ENCODE data around the gene FANCD2.
A peak's percentile ranks its signal among the peaks of the same experiment; 100 is the strongest.
"Not testable (repeated sequence)": the region's sequence is repeated elsewhere in the genome, so short reads cannot be mapped to it uniquely, and the experiment has no call there.

The FANCD2 gene

GRCh38 chr3:10008588-10009344 lies 17.5 kb upstream of the FANCD2 start:
- no peaks in the 10 kb centered on the region for H3K27me3 Mint-ChIP-seq
- H3K27ac Mint-ChIP-seq = no peak overlapping the region
- peaks cover 20% of the 10 kb centered on the region for H3K4me1 Mint-ChIP-seq
- peak overlapping the region; percentile 76 for H3K4me3 Mint-ChIP-seq
- H3K36me3 Mint-ChIP-seq = no peaks in the 10 kb centered on the region
- H3K9me3 Mint-ChIP-seq = no peaks in the 10 kb centered on the region

GRCh38 chr3:10010421-10010877 lies 15.8 kb upstream of the FANCD2 start:
- Mint-ChIP-seq H3K9me3 (no peaks in the 10 kb centered on the region), H3K4me3 (peak overlapping the region; percentile 32), H3K27me3 (no peaks in the 10 kb centered on the region)

GRCh38 chr3:10010878-10011465 lies 15.3 kb upstream of the FANCD2 start:
- peak overlapping the region; percentile 61 for H3K4me3 Mint-ChIP-seq
- H3K9me3 Mint-ChIP-seq = no peaks in the 10 kb centered on the region
- H3K27me3 Mint-ChIP-seq = no peaks in the 10 kb centered on the region
- H3K36me3 Mint-ChIP-seq = no peaks in the 10 kb centered on the region
- H3K4me1 Mint-ChIP-seq = peaks cover 20% of the 10 kb centered on the region
- no peak overlapping the region for H3K27ac Mint-ChIP-seq

More at GRCh38 chr3:10010421-10010877, 15.8 kb upstream of the FANCD2 start:
- Mint-ChIP-seq H3K36me3 (no peaks in the 10 kb centered on the region), H3K27ac (no peak overlapping the region), H3K4me1 (peaks cover 20% of the 10 kb centered on the region)

- no peak overlapping the region for H3K27ac Mint-ChIP-seq
- no peaks in the 10 kb centered on the region for H3K9me3 Mint-ChIP-seq
- H3K4me1 Mint-ChIP-seq = peaks cover 20% of the 10 kb centered on the region
- H3K36me3 Mint-ChIP-seq = no peaks in the 10 kb centered on the region
- H3K27me3 Mint-ChIP-seq = no peaks in the 10 kb centered on the region
- H3K4me3 Mint-ChIP-seq = peak overlapping the region; percentile 63
These were observed 14.6 kb upstream of the FANCD2 start for GRCh38 chr3:10011631-10012030.

- H3K27me3 Mint-ChIP-seq = no peaks in the 10 kb centered on the region
- peaks cover 20% of the 10 kb centered on the region for H3K4me1 Mint-ChIP-seq
- H3K27ac Mint-ChIP-seq = no peak overlapping the region
- no peaks in the 10 kb centered on the region for H3K36me3 Mint-ChIP-seq
- peak overlapping the region; percentile 63 for H3K4me3 Mint-ChIP-seq
- H3K9me3 Mint-ChIP-seq = no peaks in the 10 kb centered on the region
These were observed 14.1 kb upstream of the FANCD2 start for GRCh38 chr3:10012106-10012505.

GRCh38 chr3:10015461-10015904 lies 10.8 kb upstream of the FANCD2 start:
- Mint-ChIP-seq H3K27me3 (no peaks in the 10 kb centered on the region), H3K27ac (no peak overlapping the region), H3K9me3 (no peaks in the 10 kb centered on the region), H3K4me3 (no peak overlapping the region), H3K36me3 (peaks cover 5% of the 10 kb centered on the region), H3K4me1 (peaks cover 8% of the 10 kb centered on the region)

- Mint-ChIP-seq H3K4me3 (no peak overlapping the region), H3K27ac (no peak overlapping the region), H3K4me1 (no peaks in the 10 kb centered on the region), H3K27me3 (no peaks in the 10 kb centered on the region), H3K36me3 (peaks cover 10% of the 10 kb centered on the region), H3K9me3 (no peaks in the 10 kb centered on the region)
These were observed 8.5 kb upstream of the FANCD2 start for GRCh38 chr3:10017636-10018292.

- H3K27me3 Mint-ChIP-seq, H3K4me3 Mint-ChIP-seq, H3K4me1 Mint-ChIP-seq, H3K27ac Mint-ChIP-seq, H3K9me3 Mint-ChIP-seq: not testable (repeated sequence)
- peaks cover 10% of the 10 kb centered on the region for H3K36me3 Mint-ChIP-seq
These were observed 7.4 kb upstream of the FANCD2 start for GRCh38 chr3:10018806-10019205.

GRCh38 chr3:10019326-10019725 lies 6.9 kb upstream of the FANCD2 start:
- Mint-ChIP-seq H3K9me3 (no peaks in the 10 kb centered on the region), H3K4me3 (no peak overlapping the region), H3K27me3 (no peaks in the 10 kb centered on the region), H3K4me1 (peaks cover 4% of the 10 kb centered on the region), H3K27ac (no peak overlapping the region), H3K36me3 (peaks cover 10% of the 10 kb centered on the region)

GRCh38 chr3:10021856-10022775 lies 4.1 kb upstream of the FANCD2 start:
- Mint-ChIP-seq H3K36me3 (peaks cover 10% of the 10 kb centered on the region), H3K9me3 (no peaks in the 10 kb centered on the region), H3K4me1 (peaks cover 11% of the 10 kb centered on the region), H3K27me3 (no peaks in the 10 kb centered on the region), H3K27ac (no peak overlapping the region), H3K4me3 (no peak overlapping the region)

GRCh38 chr3:10023587-10024310 lies 2.5 kb upstream of the FANCD2 start:
- H3K4me3 Mint-ChIP-seq = peak overlapping the region; percentile 15
- peaks cover 10% of the 10 kb centered on the region for H3K36me3 Mint-ChIP-seq
- H3K9me3 Mint-ChIP-seq = no peaks in the 10 kb centered on the region

GRCh38 chr3:10025205-10026083 lies 793 bp upstream of the FANCD2 start:
- Mint-ChIP-seq H3K27me3 (no peaks in the 10 kb centered on the region), H3K9me3 (no peaks in the 10 kb centered on the region), H3K4me1 (peaks cover 16% of the 10 kb centered on the region), H3K27ac (peak overlapping the region; percentile 97), H3K36me3 (peaks cover 9% of the 10 kb centered on the region), H3K4me3 (peak overlapping the region; percentile 93)

More at GRCh38 chr3:10023587-10024310, 2.5 kb upstream of the FANCD2 start:
- Mint-ChIP-seq H3K4me1 (peaks cover 16% of the 10 kb centered on the region), H3K27me3 (no peaks in the 10 kb centered on the region), H3K27ac (no peak overlapping the region)

GRCh38 chr3:10041034-10041433 lies 14.8 kb downstream of the FANCD2 start:
- no peaks in the 10 kb centered on the region for H3K4me1 Mint-ChIP-seq
- H3K36me3 Mint-ChIP-seq = peaks cover 14% of the 10 kb centered on the region
- H3K27me3 Mint-ChIP-seq = no peaks in the 10 kb centered on the region
- H3K27ac Mint-ChIP-seq = no peak overlapping the region
- H3K9me3 Mint-ChIP-seq = no peaks in the 10 kb centered on the region
- no peak overlapping the region for H3K4me3 Mint-ChIP-seq

- Mint-ChIP-seq H3K4me3 (no peak overlapping the region), H3K27ac (no peak overlapping the region), H3K4me1 (no peaks in the 10 kb centered on the region), H3K27me3 (no peaks in the 10 kb centered on the region), H3K36me3 (peaks cover 11% of the 10 kb centered on the region), H3K9me3 (no peaks in the 10 kb centered on the region)
These were observed 21.6 kb downstream of the FANCD2 start for GRCh38 chr3:10047876-10048275.
